HG02970 (cell line): Measurements from ENCODE around the gene OR51A7.
"Not testable (repeated sequence)": the region's sequence is repeated elsewhere in the genome, so short reads cannot be mapped to it uniquely, and the experiment has no call there.

Source experiments
- ATAC-seq: cut with Tn5 transposase; IDR thresholded peaks from one replicate; pipeline ENCODE4 v1.9.1; 2021; ENCODE audit warnings: mild to moderate bottlenecking, moderate library complexity, moderate number of reproducible peaks; ENCODE audit not compliant: unreplicated experiment, low FRiP score

OR51A7 gene

DNA sequence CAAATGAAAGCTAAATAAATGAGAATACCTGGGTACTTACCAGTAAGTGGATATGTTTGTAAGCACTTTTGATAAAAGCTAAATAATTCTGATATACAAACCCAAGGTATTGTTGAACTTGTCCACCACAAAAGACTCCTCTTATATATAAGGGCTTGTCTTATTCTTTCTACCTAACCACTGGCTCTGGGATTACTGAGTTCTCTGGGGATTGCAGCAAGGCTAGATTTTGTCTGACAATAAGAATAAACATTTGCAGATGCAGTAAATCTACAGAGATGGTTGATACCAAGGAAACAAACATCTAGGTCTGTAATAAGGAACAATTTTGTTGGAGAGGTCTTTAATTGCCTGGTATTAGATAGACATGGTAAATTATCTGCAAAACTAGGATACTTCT, 43.9 kb downstream of the OR51A7 start, which contains the start of gene OR51A4:
OR51A4 (minus strand) TSS at position 101 of the 400 bp plus-strand sequence. CDS start 505 bp downstream, outside the sequence.
- ATAC-seq: no peak

GRCh38 chr11:4955613-4956012, 52.0 kb downstream of the OR51A7 start, which contains the start of gene OR51A2:
TSS of gene OR51A2 (minus strand) at chr11:4955713. CDS start at chr11:4955713, 0 bp downstream.
- ATAC-seq: not testable (repeated sequence)

GRCh38 chr11:4957396-4957795, 53.8 kb downstream of the OR51A7 start:
- no peak for ATAC-seq
